Activated CD4-positive, alpha-beta memory T cell treated with anti-CD3 and anti-CD28 coated beads for 36 hours (primary cell): ENCODE measurements around the gene INHBC. TPM values are rescaled to one million over a fixed set of nuclear protein-coding genes. Genes with fewer than 3 reads are reported as not detected.
"Not testable (repeated sequence)": the region's sequence is repeated elsewhere in the genome, so short reads cannot be mapped to it uniquely, and the experiment has no call there.

Source experiments
- CTCF ChIA-PET: fragments of 350-600 bp; sonication (Branson Sonifier 250); formaldehyde crosslinking; loops from one replicate; lab custom pipeline; 2021; ENCODE audit warnings: antibody characterized with exemption, inconsistent platforms; lab: Charles Lee
- POLR2A ChIA-PET: fragments of 350-600 bp; sonication (Branson Sonifier 250); formaldehyde crosslinking; loops from one replicate; lab custom pipeline; 2021; ENCODE audit warnings: antibody characterized with exemption; lab: Charles Lee
- DNase-seq: peaks from one replicate; pipeline ENCODE4 v3.0.0-alpha.2; 2020
- H3K27ac Mint-ChIP-seq: one replicate; pipeline ENCODE4 v1.8.0; 2021; ENCODE audit warnings: mixed read lengths
- H3K27me3 Mint-ChIP-seq: one replicate; pipeline ENCODE4 v1.8.0; 2021; ENCODE audit warnings: mixed read lengths
- H3K36me3 Mint-ChIP-seq: one replicate; pipeline ENCODE4 v1.8.0; 2021; ENCODE audit warnings: mixed read lengths
- H3K4me1 Mint-ChIP-seq: one replicate; pipeline ENCODE4 v1.8.0; 2021; ENCODE audit warnings: low read depth, mixed read lengths
- H3K4me3 Mint-ChIP-seq: one replicate; pipeline ENCODE4 v1.8.0; 2021; ENCODE audit warnings: mild to moderate bottlenecking, mixed read lengths
- H3K9me3 Mint-ChIP-seq: one replicate; pipeline ENCODE4 v1.8.0; 2021; ENCODE audit warnings: mixed read lengths
- intact Hi-C: fragments of 100-400 bp; cut with micrococcal nuclease; formaldehyde crosslinking; loops from one replicate; pipeline ENCODE4 v1.15.1; 2023
- total RNA-seq, 2 experiments: library from RNA; stranded (reverse); gene quantifications; one replicate each; pipeline ENCODE4 v1.2.3, GENCODE V29; 2021

INHBC gene
- total RNA-seq, 2 experiments from 2014 or later = not detected

GRCh38 chr12:57404966-57405640 lies 29.5 kb upstream of the INHBC start:
- DNase-seq = peak; percentile 61
- H3K9me3 Mint-ChIP-seq = no peaks in the 10 kb centered on the region
- no peaks in the 10 kb centered on the region for H3K27me3 Mint-ChIP-seq
- CTCF ChIA-PET = interaction anchor here (0.6 to 1.3 kb wide), 5 partner anchors 48 to 154 kb away, joined by 3 to 6 read pairs (median 3); partner anchors contain the start of gene GLI1
- peak overlapping the region; percentile 69 for H3K27ac Mint-ChIP-seq
- H3K4me1 Mint-ChIP-seq = peaks cover 12% of the 10 kb centered on the region
- no peak overlapping the region for H3K4me3 Mint-ChIP-seq
- POLR2A ChIA-PET = interaction anchor here (0.6 to 1.0 kb wide), 2 partner anchors 25 to 44 kb away, joined by 4 read pairs; no protein-coding TSS in a partner anchor
- intact Hi-C loops = loop anchor here (2.0 kb wide), 1 partner anchor 26 kb away; the partner anchor contains the start of gene R3HDM2
- no peaks in the 10 kb centered on the region for H3K36me3 Mint-ChIP-seq

- no peak overlapping the region for H3K27ac Mint-ChIP-seq
Observed at GRCh38 chr12:57410534-57410933, 24.1 kb upstream of the INHBC start.

DNA sequence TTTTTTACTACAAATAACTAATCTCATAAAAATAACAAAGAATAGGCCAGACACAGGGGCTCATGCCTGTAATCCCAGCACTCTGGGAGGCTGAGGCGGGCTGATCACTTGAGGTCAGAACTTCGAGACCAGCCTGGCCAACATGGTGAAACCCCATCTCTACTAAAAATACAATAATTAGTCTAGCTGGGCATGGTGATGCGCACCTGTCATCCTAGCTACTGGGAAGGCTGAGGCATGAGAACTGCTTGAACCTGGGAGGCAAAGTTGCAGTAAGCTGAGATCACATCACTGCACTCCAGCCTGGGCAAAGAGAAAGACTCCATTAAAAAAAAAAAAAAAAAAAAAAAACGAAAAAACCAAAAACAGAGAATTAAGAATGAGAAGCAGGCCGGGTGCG lies 20.4 kb upstream of the INHBC start:
- H3K27me3 Mint-ChIP-seq, H3K36me3 Mint-ChIP-seq, DNase-seq, H3K9me3 Mint-ChIP-seq, intact Hi-C loops, H3K4me3 Mint-ChIP-seq, POLR2A ChIA-PET, H3K27ac Mint-ChIP-seq: not testable (repeated sequence)
- CTCF ChIA-PET = interaction anchor here (0.6 to 1.2 kb wide), 2 partner anchors 39 to 473 kb away, joined by 3 to 4 read pairs; no protein-coding TSS in a partner anchor
- peaks cover 26% of the 10 kb centered on the region for H3K4me1 Mint-ChIP-seq

More at GRCh38 chr12:57410534-57410933, 24.1 kb upstream of the INHBC start:
- no peak for DNase-seq
- H3K36me3 Mint-ChIP-seq = no peaks in the 10 kb centered on the region
- H3K4me1 Mint-ChIP-seq = peaks cover 22% of the 10 kb centered on the region
- CTCF ChIA-PET = interaction anchor here (0.6 to 2.0 kb wide), 5 partner anchors 25 to 53 kb away, joined by 3 to 6 read pairs (median 3); partner anchors contain the start of gene INHBE
- H3K27me3 Mint-ChIP-seq = no peaks in the 10 kb centered on the region
- H3K4me3 Mint-ChIP-seq = no peak overlapping the region
- intact Hi-C loops = no loop called here
- POLR2A ChIA-PET = interaction anchor here (0.8 kb wide), 1 partner anchor 10 kb away, joined by 3 read pairs; no protein-coding TSS in a partner anchor
- no peaks in the 10 kb centered on the region for H3K9me3 Mint-ChIP-seq

DNA sequence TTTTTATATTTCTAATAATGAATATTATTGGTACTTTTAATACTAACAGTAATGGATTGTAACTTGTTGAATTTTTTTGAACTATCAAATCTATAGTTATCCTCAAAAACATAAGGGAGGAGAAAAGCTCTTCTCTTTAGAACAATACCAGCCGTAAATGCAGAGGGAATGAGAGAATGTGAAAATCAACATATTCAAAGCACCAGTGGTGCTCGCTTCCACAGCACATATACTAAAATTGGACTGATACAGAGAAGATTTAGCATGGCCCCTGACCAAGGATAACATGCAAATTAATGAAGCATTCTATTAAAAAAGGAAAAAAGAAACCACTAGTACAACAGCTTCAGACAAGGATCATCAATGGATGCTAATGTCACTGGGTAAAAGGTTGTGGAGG lies 19.5 kb upstream of the INHBC start:
- no peak for DNase-seq
- Mint-ChIP-seq H3K4me1 (peaks cover 27% of the 10 kb centered on the region), H3K4me3 (no peak overlapping the region), H3K27me3 (no peaks in the 10 kb centered on the region), H3K9me3 (no peaks in the 10 kb centered on the region), H3K36me3 (no peaks in the 10 kb centered on the region), H3K27ac (no peak overlapping the region)
- ChIA-PET POLR2A (no interaction called here), CTCF (interaction anchor here (0.7 to 1.2 kb wide), 2 partner anchors 38 to 201 kb away, joined by 4 read pairs; no protein-coding TSS in a partner anchor)
- intact Hi-C loops = no loop called here

GRCh38 chr12:57416039-57416996 lies 18.3 kb upstream of the INHBC start:
- DNase-seq = no peak
- H3K27me3 Mint-ChIP-seq = no peaks in the 10 kb centered on the region
- H3K4me1 Mint-ChIP-seq = peaks cover 25% of the 10 kb centered on the region
- intact Hi-C loops = no loop called here
- H3K36me3 Mint-ChIP-seq = no peaks in the 10 kb centered on the region
- H3K4me3 Mint-ChIP-seq = no peak overlapping the region
- H3K27ac Mint-ChIP-seq = no peak overlapping the region
- H3K9me3 Mint-ChIP-seq = no peaks in the 10 kb centered on the region
- POLR2A ChIA-PET = no interaction called here
- CTCF ChIA-PET = no interaction called here

DNA sequence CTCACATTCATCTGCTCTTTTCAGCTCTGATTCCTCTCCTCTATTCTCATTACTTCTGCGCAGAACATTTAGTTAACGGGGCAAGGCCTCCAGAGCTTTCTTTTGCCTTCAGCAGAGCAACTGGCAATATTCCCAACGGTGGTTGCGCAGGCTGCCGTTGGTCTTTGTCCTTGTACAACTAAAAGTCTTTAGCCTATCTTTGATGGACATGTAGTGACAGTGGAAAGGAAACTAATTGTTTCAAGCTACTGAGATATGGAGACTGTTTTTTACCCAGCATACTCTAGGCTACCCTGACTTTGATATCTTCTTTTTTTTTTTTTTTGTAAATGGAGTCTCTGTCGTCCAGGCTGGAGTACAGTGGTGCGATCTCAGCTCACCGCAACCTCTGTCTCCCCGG lies 16.3 kb upstream of the INHBC start:
- H3K27me3 Mint-ChIP-seq = no peaks in the 10 kb centered on the region
- H3K4me1 Mint-ChIP-seq = peaks cover 16% of the 10 kb centered on the region
- CTCF ChIA-PET = interaction anchor here (0.7 to 1.9 kb wide), 3 partner anchors 35 to 76 kb away, joined by 3 to 5 read pairs (median 4); no protein-coding TSS in a partner anchor
- no peak overlapping the region for H3K27ac Mint-ChIP-seq
- peaks cover 8% of the 10 kb centered on the region for H3K36me3 Mint-ChIP-seq
- POLR2A ChIA-PET = no interaction called here
- H3K9me3 Mint-ChIP-seq = no peaks in the 10 kb centered on the region
- H3K4me3 Mint-ChIP-seq = no peak overlapping the region
- intact Hi-C loops = no loop called here
- DNase-seq = no peak

GRCh38 chr12:57419495-57419894 lies 15.1 kb upstream of the INHBC start:
- no peak overlapping the region for H3K4me3 Mint-ChIP-seq
- H3K4me1 Mint-ChIP-seq = peaks cover 18% of the 10 kb centered on the region
- no peaks in the 10 kb centered on the region for H3K27me3 Mint-ChIP-seq
- DNase-seq = no peak
- H3K27ac Mint-ChIP-seq = no peak overlapping the region
- ChIA-PET POLR2A (interaction anchor here (0.6 kb wide), 1 partner anchor 125 kb away, joined by 3 read pairs; no protein-coding TSS in a partner anchor), CTCF (interaction anchor here (1.9 kb wide), 1 partner anchor 33 kb away, joined by 5 read pairs; no protein-coding TSS in a partner anchor)
- intact Hi-C loops = no loop called here
- no peaks in the 10 kb centered on the region for H3K9me3 Mint-ChIP-seq
- peaks cover 10% of the 10 kb centered on the region for H3K36me3 Mint-ChIP-seq

GRCh38 chr12:57420482-57420881 lies 14.1 kb upstream of the INHBC start:
- ChIA-PET POLR2A (interaction anchor here (0.7 kb wide), 1 partner anchor 10 kb away, joined by 3 read pairs; no protein-coding TSS in a partner anchor), CTCF (interaction anchor here (1.0 kb wide), 1 partner anchor 32 kb away, joined by 4 read pairs; no protein-coding TSS in a partner anchor)
- no peaks in the 10 kb centered on the region for H3K9me3 Mint-ChIP-seq
- peaks cover 16% of the 10 kb centered on the region for H3K4me1 Mint-ChIP-seq
- no peak overlapping the region for H3K4me3 Mint-ChIP-seq
- no peak for DNase-seq
- no peaks in the 10 kb centered on the region for H3K27me3 Mint-ChIP-seq
- peaks cover 12% of the 10 kb centered on the region for H3K36me3 Mint-ChIP-seq
- no peak overlapping the region for H3K27ac Mint-ChIP-seq
- intact Hi-C loops = no loop called here

- intact Hi-C loops, POLR2A ChIA-PET, H3K4me3 Mint-ChIP-seq, H3K9me3 Mint-ChIP-seq, H3K27me3 Mint-ChIP-seq, H3K27ac Mint-ChIP-seq, CTCF ChIA-PET, DNase-seq: not testable (repeated sequence)
- H3K36me3 Mint-ChIP-seq = peaks cover 16% of the 10 kb centered on the region
- H3K4me1 Mint-ChIP-seq = peaks cover 35% of the 10 kb centered on the region
Observed at GRCh38 chr12:57426948-57427347, 7.6 kb upstream of the INHBC start.

- H3K27me3 Mint-ChIP-seq = no peaks in the 10 kb centered on the region
- ChIA-PET CTCF (interaction anchor here (1.2 to 1.4 kb wide), 3 partner anchors 24 to 31 kb away, joined by 3 to 8 read pairs (median 3); no protein-coding TSS in a partner anchor), POLR2A (no interaction called here)
- H3K36me3 Mint-ChIP-seq = peaks cover 8% of the 10 kb centered on the region
- peak overlapping the region; percentile 97 for H3K27ac Mint-ChIP-seq
- peaks cover 38% of the 10 kb centered on the region for H3K4me1 Mint-ChIP-seq
- no peak for DNase-seq
- H3K9me3 Mint-ChIP-seq = no peaks in the 10 kb centered on the region
- peak overlapping the region; percentile 97 for H3K4me3 Mint-ChIP-seq
- intact Hi-C loops = no loop called here
Observed at GRCh38 chr12:57428965-57429364, 5.6 kb upstream of the INHBC start.

DNA sequence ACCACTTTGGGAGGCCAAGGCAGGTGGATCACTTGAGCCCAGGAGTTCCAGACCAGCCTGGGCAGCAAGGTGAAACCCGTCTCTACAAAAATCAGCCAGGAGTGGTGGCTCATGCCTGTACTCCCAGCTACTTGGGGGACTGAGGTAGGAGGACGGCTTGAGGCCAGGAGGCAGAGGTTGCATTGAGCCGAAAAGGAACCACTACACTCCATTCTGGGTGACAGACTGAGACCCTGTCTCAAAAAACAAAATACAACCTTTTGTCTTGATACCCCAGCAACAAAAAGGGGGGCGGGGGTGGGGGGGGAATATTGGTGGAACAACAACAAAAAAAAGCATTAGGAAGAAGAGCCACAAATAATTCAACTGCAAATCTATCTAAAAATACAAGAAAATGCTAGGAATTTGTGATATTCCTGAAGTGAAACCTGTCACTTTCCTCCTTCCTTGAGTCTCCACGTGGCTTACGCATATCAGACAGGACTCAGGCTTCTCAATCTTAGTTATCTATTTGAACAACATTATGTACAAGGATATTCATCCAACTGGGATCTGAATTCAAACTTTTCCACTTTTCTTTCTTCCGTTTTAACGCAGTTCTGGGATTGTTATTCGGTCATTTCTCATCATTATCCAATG lies 5.0 kb upstream of the INHBC start:
- CTCF ChIA-PET = interaction anchor here (0.5 to 1.4 kb wide), 8 partner anchors 23 to 187 kb away, joined by 3 to 8 read pairs (median 4); partner anchors contain the start of genes GLI1 and INHBE
- intact Hi-C loops = loop anchor here (1.0 to 2.0 kb wide), 3 partner anchors 23 to 93 kb away; partner anchors contain the start of gene MBD6
- H3K4me3 Mint-ChIP-seq = peak overlapping the region; percentile 97

More for the DNA sequence above, 5.0 kb upstream of the INHBC start:
- H3K27ac Mint-ChIP-seq = peak overlapping the region; percentile 97
- POLR2A ChIA-PET = interaction anchor here (0.5 to 1.5 kb wide), 8 partner anchors 8 to 50 kb away, joined by 3 to 4 read pairs (median 3); partner anchors contain the start of genes ARHGAP9 and INHBE
- H3K27me3 Mint-ChIP-seq = no peaks in the 10 kb centered on the region
- peaks cover 35% of the 10 kb centered on the region for H3K4me1 Mint-ChIP-seq
- no peak for DNase-seq
- H3K9me3 Mint-ChIP-seq = no peaks in the 10 kb centered on the region
- peaks cover 5% of the 10 kb centered on the region for H3K36me3 Mint-ChIP-seq
